Osteocyte (in vitro differentiated cells): ENCODE measurements around the gene HIPK3. TPM values are rescaled to one million over a fixed set of nuclear protein-coding genes. Genes with fewer than 3 reads are reported as not detected.
"Not testable (repeated sequence)": the region's sequence is repeated elsewhere in the genome, so short reads cannot be mapped to it uniquely, and the experiment has no call there.

Source experiments
- DNase-seq: peaks from one replicate; pipeline ENCODE4 v3.0.0; 2021; ENCODE audit warnings: mixed read lengths; ENCODE audit not compliant: unreplicated experiment; ENCODE audit errors: extremely low spot score
- H3K27ac Mint-ChIP-seq: one replicate; pipeline ENCODE4 v1.8.0; 2021; ENCODE audit warnings: mild to moderate bottlenecking, mixed read lengths; ENCODE audit not compliant: unreplicated experiment
- H3K27me3 Mint-ChIP-seq: one replicate; pipeline ENCODE4 v1.8.0; 2021; ENCODE audit warnings: mixed read lengths; ENCODE audit not compliant: unreplicated experiment
- H3K36me3 Mint-ChIP-seq: one replicate; pipeline ENCODE4 v1.8.0; 2021; ENCODE audit warnings: mixed read lengths; ENCODE audit not compliant: unreplicated experiment
- H3K4me1 Mint-ChIP-seq: one replicate; pipeline ENCODE4 v1.8.0; 2021; ENCODE audit warnings: mixed read lengths; ENCODE audit not compliant: unreplicated experiment
- H3K4me3 Mint-ChIP-seq: one replicate; pipeline ENCODE4 v1.8.0; 2021; ENCODE audit warnings: mild to moderate bottlenecking, moderate library complexity, mixed read lengths; ENCODE audit not compliant: unreplicated experiment
- H3K9me3 Mint-ChIP-seq: one replicate; pipeline ENCODE4 v1.8.0; 2021; ENCODE audit warnings: mixed read lengths; ENCODE audit not compliant: unreplicated experiment
- total RNA-seq: library from RNA; stranded (reverse); gene quantifications from 2 replicates; pipeline ENCODE4 v1.2.1, GENCODE V29; 2021
- TF ChIP-seq, protein P1 (sequence below): fragments of 200-600 bp; sonication (generic); IDR thresholded peaks from 2 replicates; pipeline ENCODE4 v1.5.0; 2021; ENCODE audit warnings: antibody characterized with exemption, mild to moderate bottlenecking, moderate library complexity

HIPK3 gene
- total RNA-seq, 1 donor from 2014 or later, result 78.8 TPM

DNA sequence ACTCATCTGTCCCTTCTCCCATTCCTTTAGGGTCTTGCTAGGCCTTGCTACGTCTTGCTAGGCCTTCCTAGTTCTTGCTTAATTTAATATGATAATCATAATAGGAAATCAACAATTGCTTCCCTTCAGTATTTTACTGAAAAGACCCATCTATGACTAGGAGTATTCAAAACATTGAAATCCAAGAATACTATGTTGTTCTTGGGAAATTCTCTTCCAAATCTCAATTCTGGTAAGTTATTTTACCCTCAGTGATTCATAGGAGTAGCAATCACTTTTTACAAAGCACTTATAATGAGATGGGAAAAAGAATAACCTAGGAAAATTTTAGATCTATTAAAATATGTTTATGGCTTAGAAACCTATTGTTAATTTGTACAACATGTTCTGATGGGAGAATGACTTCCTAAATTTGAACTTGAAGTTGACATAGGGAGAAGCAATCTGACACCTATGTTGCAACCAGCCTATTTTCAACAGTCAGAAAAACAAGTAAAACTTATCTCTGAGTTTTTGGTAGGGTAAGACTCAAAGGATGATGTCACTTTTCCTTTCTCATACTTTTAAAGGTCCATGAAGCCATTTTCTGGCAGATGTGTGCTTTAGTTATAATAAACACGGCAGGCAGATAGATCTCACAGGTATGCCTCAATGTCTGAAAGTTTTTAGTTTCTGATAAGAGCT is 29.5 kb upstream of the HIPK3 start:
- H3K27me3 Mint-ChIP-seq, result no peaks in the 10 kb centered on the region
- no peak for DNase-seq
- no peaks in the 10 kb centered on the region for H3K9me3 Mint-ChIP-seq
- H3K36me3 Mint-ChIP-seq, result no peaks in the 10 kb centered on the region
- peaks cover 12% of the 10 kb centered on the region for H3K4me1 Mint-ChIP-seq
- H3K4me3 Mint-ChIP-seq, result no peak overlapping the region
- H3K27ac Mint-ChIP-seq, result no peak overlapping the region
- TF ChIP-seq, protein P1, sequence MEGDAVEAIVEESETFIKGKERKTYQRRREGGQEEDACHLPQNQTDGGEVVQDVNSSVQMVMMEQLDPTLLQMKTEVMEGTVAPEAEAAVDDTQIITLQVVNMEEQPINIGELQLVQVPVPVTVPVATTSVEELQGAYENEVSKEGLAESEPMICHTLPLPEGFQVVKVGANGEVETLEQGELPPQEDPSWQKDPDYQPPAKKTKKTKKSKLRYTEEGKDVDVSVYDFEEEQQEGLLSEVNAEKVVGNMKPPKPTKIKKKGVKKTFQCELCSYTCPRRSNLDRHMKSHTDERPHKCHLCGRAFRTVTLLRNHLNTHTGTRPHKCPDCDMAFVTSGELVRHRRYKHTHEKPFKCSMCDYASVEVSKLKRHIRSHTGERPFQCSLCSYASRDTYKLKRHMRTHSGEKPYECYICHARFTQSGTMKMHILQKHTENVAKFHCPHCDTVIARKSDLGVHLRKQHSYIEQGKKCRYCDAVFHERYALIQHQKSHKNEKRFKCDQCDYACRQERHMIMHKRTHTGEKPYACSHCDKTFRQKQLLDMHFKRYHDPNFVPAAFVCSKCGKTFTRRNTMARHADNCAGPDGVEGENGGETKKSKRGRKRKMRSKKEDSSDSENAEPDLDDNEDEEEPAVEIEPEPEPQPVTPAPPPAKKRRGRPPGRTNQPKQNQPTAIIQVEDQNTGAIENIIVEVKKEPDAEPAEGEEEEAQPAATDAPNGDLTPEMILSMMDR, result no peak

- no peak for DNase-seq
- Mint-ChIP-seq H3K4me1 (peaks cover 4% of the 10 kb centered on the region), H3K27me3 (no peaks in the 10 kb centered on the region), H3K27ac (no peak overlapping the region), H3K9me3 (no peaks in the 10 kb centered on the region), H3K36me3 (no peaks in the 10 kb centered on the region), H3K4me3 (no peak overlapping the region)
- TF ChIP-seq, protein P1, result no peak
These were observed 22.6 kb upstream of the HIPK3 start for GRCh38 chr11:33234397-33235190.

GRCh38 chr11:33237039-33237597 is 20.1 kb upstream of the HIPK3 start:
- no peak overlapping the region for H3K27ac Mint-ChIP-seq
- no peaks in the 10 kb centered on the region for H3K36me3 Mint-ChIP-seq
- DNase-seq, result no peak
- TF ChIP-seq, protein P1, result no peak
- H3K4me3 Mint-ChIP-seq, result no peak overlapping the region
- no peaks in the 10 kb centered on the region for H3K27me3 Mint-ChIP-seq
- H3K9me3 Mint-ChIP-seq, result no peaks in the 10 kb centered on the region
- peaks cover 4% of the 10 kb centered on the region for H3K4me1 Mint-ChIP-seq

DNA sequence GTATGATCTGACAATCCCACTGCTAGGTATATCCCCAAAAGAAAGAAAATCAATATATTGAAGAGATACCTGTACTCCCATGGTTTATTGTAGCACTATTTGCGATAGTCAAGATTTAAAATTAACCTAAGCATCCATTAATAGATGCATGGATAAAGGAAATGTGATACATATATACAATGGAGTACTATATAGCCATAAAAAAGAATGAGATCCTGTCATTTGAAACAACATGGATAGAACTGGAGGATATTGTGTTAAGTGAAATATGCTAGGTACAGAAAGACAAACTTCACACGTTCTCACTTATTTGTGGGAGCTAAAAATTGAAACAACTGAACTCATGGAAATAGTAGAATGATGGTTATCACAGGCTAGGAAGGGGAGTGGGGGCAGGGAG is 14.6 kb upstream of the HIPK3 start:
- Mint-ChIP-seq H3K27me3 (no peaks in the 10 kb centered on the region), H3K36me3 (peaks cover under 1% of the 10 kb centered on the region), H3K9me3 (no peaks in the 10 kb centered on the region), H3K4me1 (no peaks in the 10 kb centered on the region), H3K27ac (no peak overlapping the region), H3K4me3 (no peak overlapping the region)
- no peak for DNase-seq
- TF ChIP-seq, protein P1, result no peak

- not testable (repeated sequence) for DNase-seq, H3K36me3 Mint-ChIP-seq, H3K27ac Mint-ChIP-seq, H3K4me3 Mint-ChIP-seq, H3K27me3 Mint-ChIP-seq, H3K4me1 Mint-ChIP-seq, H3K9me3 Mint-ChIP-seq
These were observed 13.5 kb upstream of the HIPK3 start for GRCh38 chr11:33243654-33244053.
